Neural progenitor cell (in vitro differentiated cells): ENCODE measurements around the gene ERBB4. TPM values are rescaled to one million over a fixed set of nuclear protein-coding genes. Genes with fewer than 3 reads are reported as not detected.

ENCODE experiments used
- DNase-seq: peaks from one replicate; pipeline ENCODE4 v3.0.0-alpha.2; 2016; ENCODE audit warnings: low spot score
- H2AFZ ChIP-seq: fragments of 200-600 bp; sonication (generic); replicated peaks from 2 replicates; pipeline ENCODE4 v1.6.1; 2016; ENCODE audit warnings: antibody characterized with exemption
- H3F3A ChIP-seq: fragments of 200-600 bp; sonication (generic); 2 replicates; pipeline ENCODE4 v1.6.1; 2016; ENCODE audit warnings: antibody characterized with exemption, low read depth
- H3K27ac ChIP-seq: fragments of 200-600 bp; sonication (generic); 2 replicates; pipeline ENCODE4 v1.5.1; 2016; ENCODE audit warnings: mild to moderate bottlenecking
- H3K27me3 ChIP-seq: fragments of 200-600 bp; sonication (generic); 2 replicates; pipeline ENCODE4 v1.6.1; 2016; ENCODE audit warnings: mild to moderate bottlenecking, moderate library complexity
- H3K36me3 ChIP-seq: fragments of 200-600 bp; sonication (generic); 2 replicates; pipeline ENCODE4 v1.5.1; 2016
- H3K4me1 ChIP-seq: fragments of 200-600 bp; sonication (generic); 2 replicates; pipeline ENCODE4 v1.6.1; 2016; ENCODE audit warnings: mixed run types
- H3K4me2 ChIP-seq: fragments of 200-600 bp; sonication (generic); 2 replicates; pipeline ENCODE4 v1.6.1; 2016
- H3K4me3 ChIP-seq: fragments of 200-600 bp; sonication (generic); 2 replicates; pipeline ENCODE4 v1.5.1; 2016
- H3K79me2 ChIP-seq: fragments of 200-600 bp; sonication (generic); 2 replicates; pipeline ENCODE4 v1.6.1; 2016; ENCODE audit warnings: low read depth
- H3K9ac ChIP-seq: fragments of 200-600 bp; sonication (generic); 2 replicates; pipeline ENCODE4 v1.6.1; 2016
- H3K9me3 ChIP-seq: fragments of 200-600 bp; sonication (generic); 2 replicates; pipeline ENCODE4 v1.5.1; 2016; ENCODE audit warnings: low read depth
- H4K20me1 ChIP-seq: fragments of 200-600 bp; sonication (generic); 2 replicates; pipeline ENCODE4 v1.6.1; 2016; ENCODE audit warnings: low read depth
- H3K27ac Mint-ChIP-seq: 3 replicates; pipeline ENCODE4 v1.8.0; 2021; ENCODE audit warnings: mixed read lengths
- H3K27me3 Mint-ChIP-seq: 2 replicates; pipeline ENCODE4 v1.8.0; 2022; ENCODE audit warnings: low read depth, mild to moderate bottlenecking, inconsistent platforms, moderate library complexity, mixed read lengths; ENCODE audit not compliant: insufficient read depth
- H3K36me3 Mint-ChIP-seq: 3 replicates; pipeline ENCODE4 v1.8.0; 2021; ENCODE audit warnings: mixed read lengths
- H3K4me1 Mint-ChIP-seq: 3 replicates; pipeline ENCODE4 v1.8.0; 2021; ENCODE audit warnings: mixed read lengths
- H3K4me3 Mint-ChIP-seq: 3 replicates; pipeline ENCODE4 v1.8.0; 2021; ENCODE audit warnings: mild to moderate bottlenecking, moderate library complexity, mixed read lengths
- H3K9me3 Mint-ChIP-seq: 3 replicates; pipeline ENCODE4 v1.8.0; 2020; ENCODE audit warnings: mixed read lengths
- EZH2 ChIP-seq: fragments of 200-600 bp; sonication (generic); IDR thresholded peaks from 2 replicates; pipeline ENCODE4 v1.6.1; 2017; ENCODE audit warnings: antibody characterized with exemption, mild to moderate bottlenecking, moderate library complexity
- EZH2phosphoT487 ChIP-seq: fragments of 200-600 bp; sonication (generic); IDR thresholded peaks from 2 replicates; pipeline ENCODE4 v1.6.1; 2017; ENCODE audit warnings: antibody characterized with exemption
- total RNA-seq: library from RNA; depleted of rRNA; stranded (reverse); fragments of >200 nt; gene quantifications from 2 replicates; pipeline ENCODE4 v1.2.3, GENCODE V29; 2015; ENCODE audit warnings: low replicate concordance
- TF ChIP-seq, protein P1 (sequence below): fragments of 200-600 bp; sonication (generic); IDR thresholded peaks from 2 replicates; pipeline ENCODE4 v1.5.1; 2017; ENCODE audit warnings: antibody characterized with exemption, mild to moderate bottlenecking

The ERBB4 gene
- total RNA-seq, 1 donor from 2014 or later = 1.5 TPM

DNA sequence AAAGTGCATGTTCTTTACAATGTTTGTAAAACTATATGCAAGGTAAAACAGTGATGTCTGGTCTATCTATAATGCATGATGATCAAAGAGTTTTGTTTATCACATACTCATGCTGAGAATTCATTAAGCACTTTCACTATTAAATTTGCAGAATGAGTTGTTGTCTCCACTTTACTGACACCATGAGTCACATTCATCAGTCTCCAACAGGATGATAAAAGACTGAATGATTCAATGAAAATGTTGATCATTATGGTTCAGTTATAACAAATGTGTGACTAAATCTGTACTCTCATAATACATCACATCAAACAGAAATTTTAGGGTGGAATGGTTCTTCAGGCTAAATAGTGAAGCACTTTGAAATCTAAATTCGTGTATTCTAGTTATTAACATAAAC lies 129.0 kb downstream of the ERBB4 start:
- H3K27me3 Mint-ChIP-seq = peaks cover 5% of the 10 kb centered on the region
- H3K4me1 ChIP-seq = no peaks in the 10 kb centered on the region
- H3K79me2 ChIP-seq = no peaks in the 10 kb centered on the region
- H3K4me3 ChIP-seq = no peak overlapping the region
- no peak overlapping the region for H3K27ac Mint-ChIP-seq
- TF ChIP-seq EZH2phosphoT487 (no peak), EZH2 (no peak)
- TF ChIP-seq, protein P1, sequence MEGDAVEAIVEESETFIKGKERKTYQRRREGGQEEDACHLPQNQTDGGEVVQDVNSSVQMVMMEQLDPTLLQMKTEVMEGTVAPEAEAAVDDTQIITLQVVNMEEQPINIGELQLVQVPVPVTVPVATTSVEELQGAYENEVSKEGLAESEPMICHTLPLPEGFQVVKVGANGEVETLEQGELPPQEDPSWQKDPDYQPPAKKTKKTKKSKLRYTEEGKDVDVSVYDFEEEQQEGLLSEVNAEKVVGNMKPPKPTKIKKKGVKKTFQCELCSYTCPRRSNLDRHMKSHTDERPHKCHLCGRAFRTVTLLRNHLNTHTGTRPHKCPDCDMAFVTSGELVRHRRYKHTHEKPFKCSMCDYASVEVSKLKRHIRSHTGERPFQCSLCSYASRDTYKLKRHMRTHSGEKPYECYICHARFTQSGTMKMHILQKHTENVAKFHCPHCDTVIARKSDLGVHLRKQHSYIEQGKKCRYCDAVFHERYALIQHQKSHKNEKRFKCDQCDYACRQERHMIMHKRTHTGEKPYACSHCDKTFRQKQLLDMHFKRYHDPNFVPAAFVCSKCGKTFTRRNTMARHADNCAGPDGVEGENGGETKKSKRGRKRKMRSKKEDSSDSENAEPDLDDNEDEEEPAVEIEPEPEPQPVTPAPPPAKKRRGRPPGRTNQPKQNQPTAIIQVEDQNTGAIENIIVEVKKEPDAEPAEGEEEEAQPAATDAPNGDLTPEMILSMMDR = no peak
- H2AFZ ChIP-seq = no peak overlapping the region
- H4K20me1 ChIP-seq = no peaks in the 10 kb centered on the region
- H3K27ac ChIP-seq = no peak overlapping the region
- H3K9me3 ChIP-seq = no peaks in the 10 kb centered on the region
- peaks cover 3% of the 10 kb centered on the region for H3K4me1 Mint-ChIP-seq
- H3K36me3 Mint-ChIP-seq = peaks cover 10% of the 10 kb centered on the region
- H3K27me3 ChIP-seq = no peaks in the 10 kb centered on the region
- H3K4me3 Mint-ChIP-seq = no peak overlapping the region
- H3K9ac ChIP-seq = no peak overlapping the region
- no peaks in the 10 kb centered on the region for H3K36me3 ChIP-seq
- peaks cover 7% of the 10 kb centered on the region for H3K9me3 Mint-ChIP-seq
- H3K4me2 ChIP-seq = no peak overlapping the region
- no peak for DNase-seq
- no peaks in the 10 kb centered on the region for H3F3A ChIP-seq

DNA sequence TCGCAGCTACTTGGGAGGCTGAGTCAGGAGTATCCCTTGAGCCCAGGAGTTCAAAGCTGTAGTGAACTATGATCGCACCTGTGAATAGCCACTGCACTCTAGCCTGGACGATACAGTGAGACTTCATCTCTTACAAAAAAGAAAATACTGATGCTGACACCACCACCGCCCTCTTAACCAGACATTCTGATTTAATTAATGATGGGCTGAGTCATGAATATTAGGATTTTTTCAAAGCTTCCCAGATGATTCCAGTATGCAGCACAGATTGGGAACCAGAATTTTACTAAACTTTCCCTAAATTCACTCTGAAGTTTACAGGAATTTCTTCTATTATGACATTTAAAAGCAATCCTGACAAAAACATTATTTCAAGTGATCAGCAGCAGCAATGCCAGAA lies 130.1 kb downstream of the ERBB4 start:
- Mint-ChIP-seq H3K27me3 (peaks cover 5% of the 10 kb centered on the region), H3K27ac (no peak overlapping the region), H3K36me3 (peaks cover 10% of the 10 kb centered on the region), H3K4me1 (peaks cover 3% of the 10 kb centered on the region), H3K9me3 (peaks cover 7% of the 10 kb centered on the region), H3K4me3 (no peak overlapping the region)
- no peaks in the 10 kb centered on the region for H3K36me3 ChIP-seq
- H3K4me1 ChIP-seq = no peaks in the 10 kb centered on the region
- no peak overlapping the region for H3K4me2 ChIP-seq
- H3F3A ChIP-seq = no peaks in the 10 kb centered on the region
- no peaks in the 10 kb centered on the region for H4K20me1 ChIP-seq
- H3K27ac ChIP-seq = no peak overlapping the region
- H3K27me3 ChIP-seq = no peaks in the 10 kb centered on the region
- DNase-seq = no peak
- no peak overlapping the region for H3K4me3 ChIP-seq
- TF ChIP-seq, protein P1 = no peak
- TF ChIP-seq EZH2 = no peak
- H3K9me3 ChIP-seq = no peaks in the 10 kb centered on the region
- H3K79me2 ChIP-seq = no peaks in the 10 kb centered on the region
- no peak overlapping the region for H3K9ac ChIP-seq
- no peak overlapping the region for H2AFZ ChIP-seq

DNA sequence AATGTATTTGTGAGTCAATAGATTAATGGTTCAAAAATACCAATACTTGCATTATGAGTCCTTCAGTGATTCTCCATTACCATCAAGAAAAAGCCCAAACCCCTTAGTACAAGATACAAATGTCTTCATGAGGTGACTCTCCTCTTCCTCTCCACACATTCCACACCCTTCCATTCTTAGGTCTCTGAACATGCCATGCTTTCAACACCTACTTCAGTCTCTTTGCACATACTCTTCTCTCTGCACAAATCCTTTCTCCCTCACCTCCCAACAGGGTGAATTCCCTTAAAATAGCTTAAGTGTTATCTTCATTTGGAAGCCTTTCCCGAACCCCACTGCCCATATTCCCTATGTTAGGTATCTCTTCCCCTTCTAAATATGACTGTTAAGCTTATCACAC lies 131.9 kb downstream of the ERBB4 start:
- Histone ChIP-seq H3K4me2 (no peak overlapping the region), H3K9me3 (no peaks in the 10 kb centered on the region), H3K27ac (no peak overlapping the region), H3K79me2 (no peaks in the 10 kb centered on the region), H3K9ac (no peak overlapping the region), H3K4me3 (no peak overlapping the region), H4K20me1 (no peaks in the 10 kb centered on the region), H3F3A (no peaks in the 10 kb centered on the region), H3K36me3 (no peaks in the 10 kb centered on the region), H2AFZ (no peak overlapping the region), H3K27me3 (no peaks in the 10 kb centered on the region), H3K4me1 (no peaks in the 10 kb centered on the region)
- TF ChIP-seq, protein P1 = no peak
- no peak for TF ChIP-seq EZH2
- Mint-ChIP-seq H3K36me3 (peaks cover 10% of the 10 kb centered on the region), H3K27ac (no peak overlapping the region), H3K27me3 (peaks cover 3% of the 10 kb centered on the region), H3K4me1 (peaks cover 3% of the 10 kb centered on the region), H3K4me3 (no peak overlapping the region), H3K9me3 (peaks cover 7% of the 10 kb centered on the region)
- no peak for DNase-seq

DNA sequence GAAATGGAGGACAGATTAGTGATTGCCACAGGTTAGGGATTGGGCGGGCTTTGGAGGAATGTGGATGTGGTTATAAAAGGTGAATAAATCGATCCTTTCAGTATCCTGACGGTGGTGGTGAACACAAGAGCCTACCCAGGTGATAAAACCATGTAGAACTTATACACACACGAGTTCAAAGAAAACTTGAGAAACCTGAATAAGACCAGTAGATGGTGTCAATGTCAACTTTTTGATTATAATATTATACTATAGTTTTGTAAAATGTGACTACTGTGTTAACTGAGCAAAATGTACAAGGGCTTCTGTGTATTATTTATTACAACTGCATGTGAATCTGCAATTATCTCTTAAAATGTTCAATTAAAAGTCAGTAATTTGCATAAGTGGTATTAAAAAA lies 136.3 kb downstream of the ERBB4 start:
- no peak overlapping the region for H3K4me3 ChIP-seq
- no peak overlapping the region for H3K9ac ChIP-seq
- no peak overlapping the region for H3K4me3 Mint-ChIP-seq
- H3K9me3 ChIP-seq = no peaks in the 10 kb centered on the region
- H3K9me3 Mint-ChIP-seq = peaks cover 7% of the 10 kb centered on the region
- H3K4me1 Mint-ChIP-seq = peaks cover 4% of the 10 kb centered on the region
- no peaks in the 10 kb centered on the region for H3K27me3 ChIP-seq
- TF ChIP-seq EZH2phosphoT487 = no peak
- TF ChIP-seq EZH2 = no peak
- TF ChIP-seq, protein P1 = no peak
- DNase-seq = no peak
- H3F3A ChIP-seq = no peaks in the 10 kb centered on the region
- H3K36me3 Mint-ChIP-seq = peaks cover 10% of the 10 kb centered on the region
- no peaks in the 10 kb centered on the region for H3K79me2 ChIP-seq
- H3K4me1 ChIP-seq = no peaks in the 10 kb centered on the region
- H3K27ac ChIP-seq = no peak overlapping the region
- H4K20me1 ChIP-seq = no peaks in the 10 kb centered on the region
- H3K4me2 ChIP-seq = no peak overlapping the region
- H3K36me3 ChIP-seq = no peaks in the 10 kb centered on the region
- H3K27ac Mint-ChIP-seq = no peak overlapping the region
- no peaks in the 10 kb centered on the region for H3K27me3 Mint-ChIP-seq
- H2AFZ ChIP-seq = no peak overlapping the region
